Activated CD8-positive, alpha-beta memory T cell treated with anti-CD3 and anti-CD28 coated beads, Interleukin-2, amount 50 U/mL, for 4 hours (primary cell): ENCODE results near the gene IL17B.

ENCODE experiments used
- DNase-seq: peaks from one replicate; pipeline ENCODE4 v3.0.0-alpha.2; 2020

IL17B gene

GRCh38 chr5:149414405-149415065 is 35.4 kb upstream of the IL17B start:
- no peak for DNase-seq

- no peak for DNase-seq
Measured at GRCh38 chr5:149413477-149414210, 34.6 kb upstream of the IL17B start.

- no peak for DNase-seq
Measured at GRCh38 chr5:149412783-149413476, 33.8 kb upstream of the IL17B start.

- DNase-seq: no peak
Measured at GRCh38 chr5:149411738-149412519, 32.8 kb upstream of the IL17B start.

GRCh38 chr5:149410721-149411432 is 31.8 kb upstream of the IL17B start:
- DNase-seq: no peak

GRCh38 chr5:149410071-149410470 is 31.0 kb upstream of the IL17B start:
- no peak for DNase-seq

- no peak for DNase-seq
Measured at GRCh38 chr5:149409268-149409948, 30.3 kb upstream of the IL17B start.

GRCh38 chr5:149408252-149409099 is 29.4 kb upstream of the IL17B start:
- no peak for DNase-seq

- no peak for DNase-seq
Measured at GRCh38 chr5:149407323-149408251, 28.5 kb upstream of the IL17B start.

GRCh38 chr5:149406979-149407306 is 27.9 kb upstream of the IL17B start:
- DNase-seq: no peak

GRCh38 chr5:149406203-149406978 is 27.3 kb upstream of the IL17B start:
- DNase-seq: no peak

- no peak for DNase-seq
Measured at GRCh38 chr5:149405550-149406202, 26.6 kb upstream of the IL17B start.

- DNase-seq: no peak
Measured at GRCh38 chr5:149404746-149405549, 25.9 kb upstream of the IL17B start.

- DNase-seq: no peak
Measured at GRCh38 chr5:149403923-149404745, 25.0 kb upstream of the IL17B start.

GRCh38 chr5:149402291-149402690 is 23.2 kb upstream of the IL17B start:
- no peak for DNase-seq

GRCh38 chr5:149401051-149401450 is 22.0 kb upstream of the IL17B start:
- DNase-seq: no peak

- no peak for DNase-seq
Measured at GRCh38 chr5:149400304-149400703, 21.2 kb upstream of the IL17B start.
